Stimulated activated CD4-positive, alpha-beta T cell treated with anti-CD3 and anti-CD28 coated beads, Interleukin-2, amount 100 ng/mL, for 48 hours (primary cell): ENCODE measurements around the gene HIPK3.

Source experiments
- DNase-seq, 2 donors: peaks; one replicate each; pipeline ENCODE4 v3.0.0-alpha.2; 2020

The HIPK3 gene

GRCh38 chr11:33394431-33395109 lies 137.4 kb downstream of the HIPK3 start:
- no peak for DNase-seq

GRCh38 chr11:33396361-33396760 lies 139.2 kb downstream of the HIPK3 start:
- DNase-seq: no peak

- DNase-seq: no peak
Measured at GRCh38 chr11:33399421-33399820, 142.2 kb downstream of the HIPK3 start.

- no peak for DNase-seq
Measured at GRCh38 chr11:33402066-33402465, 144.9 kb downstream of the HIPK3 start.

- no peak for DNase-seq
Measured at GRCh38 chr11:33403344-33403743, 146.2 kb downstream of the HIPK3 start.

- DNase-seq: no peak
Measured at GRCh38 chr11:33405834-33406602, 148.8 kb downstream of the HIPK3 start.
